Measurements from ENCODE around the gene FGF14. TPM values are rescaled to one million over a fixed set of nuclear protein-coding genes. Genes with fewer than 3 reads are reported as not detected.

The FGF14 gene
- polyA plus RNA-seq, 1 donor (not counting 4 experiments of a cell fraction or from before 2014, with no cell fraction given), result 0.09 TPM

- H3K4me3 ChIP-seq (ENCODE audit: control insufficient read depth in 2 of 3, extremely low read depth in 1 of 3, insufficient read depth in 2 of 3, low read depth in 1 of 3, low read length in 3 of 3), result no peak overlapping the region
- H3K79me2 ChIP-seq (ENCODE audit: control insufficient read depth, insufficient read depth, low read length), result no peaks in the 10 kb centered on the region
- dilution Hi-C loops (cut with MboI; ENCODE audit: extremely low pct_ligation_motif_present, low sequenced_read_pairs), result no loop called here
- FAIRE-seq, result no peak
- H3K4me2 ChIP-seq (ENCODE audit: control insufficient read depth, extremely low read depth, insufficient read depth, low read depth, low read length), result no peak overlapping the region
- no peak overlapping the region for H3K9ac ChIP-seq (ENCODE audit: control insufficient read depth, extremely low read depth, insufficient read depth, low read length)
- H3K36me3 ChIP-seq (ENCODE audit: control insufficient read depth in 2 of 2, extremely low read depth in 1 of 2, insufficient read depth in 2 of 2, low read length in 2 of 2), result no peaks in the 10 kb centered on the region
- no peak overlapping the region for H3K27ac ChIP-seq (ENCODE audit: control insufficient read depth, insufficient read depth, low read length)
- no peak for TF ChIP-seq EZH2 (IDR thresholded peaks at IDR 0.05; ENCODE audit: low read length)
- TF ChIP-seq CTCF (optimal IDR thresholded peaks at IDR 0.05 in 1 of 3, IDR thresholded peaks at IDR 0.05 in 1 of 3, conservative IDR thresholded peaks at IDR 0.05 in 1 of 3; ENCODE audit: extremely low read depth in 1 of 3, insufficient read depth in 2 of 3, low read length in 3 of 3), result no peak
- no peaks in the 10 kb centered on the region for H4K20me1 ChIP-seq (ENCODE audit: control insufficient read depth, extremely low read depth, insufficient read depth, low read length)
- H3K4me1 ChIP-seq (ENCODE audit: control insufficient read depth, extremely low read depth, insufficient read depth, low read length), result no peaks in the 10 kb centered on the region
- no peak overlapping the region for H2AFZ ChIP-seq (ENCODE audit: control insufficient read depth, low read length)
- DNase-seq (ENCODE audit: low read depth, low spot score), result no peak
- H3K27me3 ChIP-seq (ENCODE audit: control insufficient read depth, extremely low read depth, insufficient read depth, low read length), result no peaks in the 10 kb centered on the region
- H3K9me3 ChIP-seq (ENCODE audit: control insufficient read depth, low read depth, low read length), result no peaks in the 10 kb centered on the region
- no peaks in the 10 kb centered on the region for H3K9me1 ChIP-seq (ENCODE audit: control insufficient read depth, extremely low read depth, insufficient read depth, low read length)
Measured at GRCh38 chr13:102000764-102001163, 401.1 kb downstream of the FGF14 start.

GRCh38 chr13:101998129-101998528 is 403.7 kb downstream of the FGF14 start:
- FAIRE-seq (no peak), DNase-seq (ENCODE audit: low read depth, low spot score) (no peak)

More at GRCh38 chr13:101998129-101998528, 403.7 kb downstream of the FGF14 start:
- H3K36me3 ChIP-seq (ENCODE audit: control insufficient read depth in 2 of 2, extremely low read depth in 1 of 2, insufficient read depth in 2 of 2, low read length in 2 of 2), result no peaks in the 10 kb centered on the region
- H3K9me1 ChIP-seq (ENCODE audit: control insufficient read depth, extremely low read depth, insufficient read depth, low read length), result no peaks in the 10 kb centered on the region
- H2AFZ ChIP-seq (ENCODE audit: control insufficient read depth, low read length), result no peak overlapping the region
- no peak overlapping the region for H3K27ac ChIP-seq (ENCODE audit: control insufficient read depth, insufficient read depth, low read length)
- H3K4me3 ChIP-seq (ENCODE audit: control insufficient read depth in 2 of 3, extremely low read depth in 1 of 3, insufficient read depth in 2 of 3, low read depth in 1 of 3, low read length in 3 of 3), result no peak overlapping the region
- H3K4me1 ChIP-seq (ENCODE audit: control insufficient read depth, extremely low read depth, insufficient read depth, low read length), result no peaks in the 10 kb centered on the region
- H3K27me3 ChIP-seq (ENCODE audit: control insufficient read depth, extremely low read depth, insufficient read depth, low read length), result no peaks in the 10 kb centered on the region
- H3K9ac ChIP-seq (ENCODE audit: control insufficient read depth, extremely low read depth, insufficient read depth, low read length), result no peak overlapping the region
- dilution Hi-C loops (cut with MboI; ENCODE audit: extremely low pct_ligation_motif_present, low sequenced_read_pairs), result no loop called here
- no peak overlapping the region for H3K4me2 ChIP-seq (ENCODE audit: control insufficient read depth, extremely low read depth, insufficient read depth, low read depth, low read length)
- H4K20me1 ChIP-seq (ENCODE audit: control insufficient read depth, extremely low read depth, insufficient read depth, low read length), result no peaks in the 10 kb centered on the region
- no peaks in the 10 kb centered on the region for H3K9me3 ChIP-seq (ENCODE audit: control insufficient read depth, low read depth, low read length)
- no peaks in the 10 kb centered on the region for H3K79me2 ChIP-seq (ENCODE audit: control insufficient read depth, insufficient read depth, low read length)
- TF ChIP-seq CTCF (optimal IDR thresholded peaks at IDR 0.05 in 1 of 3, IDR thresholded peaks at IDR 0.05 in 1 of 3, conservative IDR thresholded peaks at IDR 0.05 in 1 of 3; ENCODE audit: extremely low read depth in 1 of 3, insufficient read depth in 2 of 3, low read length in 3 of 3) (no peak), EZH2 (IDR thresholded peaks at IDR 0.05; ENCODE audit: low read length) (no peak)

All from keratinocyte (primary cell).